HG03103 (cell line): Measurements from ENCODE around the gene BAZ1A.
A peak's percentile ranks its signal among the peaks of the same experiment; 100 is the strongest.

ENCODE experiments used
- ATAC-seq: cut with Tn5 transposase; IDR thresholded peaks from one replicate; pipeline ENCODE4 v1.9.1; 2021; ENCODE audit warnings: low read depth; ENCODE audit not compliant: unreplicated experiment

The BAZ1A gene, protein sequence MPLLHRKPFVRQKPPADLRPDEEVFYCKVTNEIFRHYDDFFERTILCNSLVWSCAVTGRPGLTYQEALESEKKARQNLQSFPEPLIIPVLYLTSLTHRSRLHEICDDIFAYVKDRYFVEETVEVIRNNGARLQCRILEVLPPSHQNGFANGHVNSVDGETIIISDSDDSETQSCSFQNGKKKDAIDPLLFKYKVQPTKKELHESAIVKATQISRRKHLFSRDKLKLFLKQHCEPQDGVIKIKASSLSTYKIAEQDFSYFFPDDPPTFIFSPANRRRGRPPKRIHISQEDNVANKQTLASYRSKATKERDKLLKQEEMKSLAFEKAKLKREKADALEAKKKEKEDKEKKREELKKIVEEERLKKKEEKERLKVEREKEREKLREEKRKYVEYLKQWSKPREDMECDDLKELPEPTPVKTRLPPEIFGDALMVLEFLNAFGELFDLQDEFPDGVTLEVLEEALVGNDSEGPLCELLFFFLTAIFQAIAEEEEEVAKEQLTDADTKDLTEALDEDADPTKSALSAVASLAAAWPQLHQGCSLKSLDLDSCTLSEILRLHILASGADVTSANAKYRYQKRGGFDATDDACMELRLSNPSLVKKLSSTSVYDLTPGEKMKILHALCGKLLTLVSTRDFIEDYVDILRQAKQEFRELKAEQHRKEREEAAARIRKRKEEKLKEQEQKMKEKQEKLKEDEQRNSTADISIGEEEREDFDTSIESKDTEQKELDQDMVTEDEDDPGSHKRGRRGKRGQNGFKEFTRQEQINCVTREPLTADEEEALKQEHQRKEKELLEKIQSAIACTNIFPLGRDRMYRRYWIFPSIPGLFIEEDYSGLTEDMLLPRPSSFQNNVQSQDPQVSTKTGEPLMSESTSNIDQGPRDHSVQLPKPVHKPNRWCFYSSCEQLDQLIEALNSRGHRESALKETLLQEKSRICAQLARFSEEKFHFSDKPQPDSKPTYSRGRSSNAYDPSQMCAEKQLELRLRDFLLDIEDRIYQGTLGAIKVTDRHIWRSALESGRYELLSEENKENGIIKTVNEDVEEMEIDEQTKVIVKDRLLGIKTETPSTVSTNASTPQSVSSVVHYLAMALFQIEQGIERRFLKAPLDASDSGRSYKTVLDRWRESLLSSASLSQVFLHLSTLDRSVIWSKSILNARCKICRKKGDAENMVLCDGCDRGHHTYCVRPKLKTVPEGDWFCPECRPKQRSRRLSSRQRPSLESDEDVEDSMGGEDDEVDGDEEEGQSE (N-terminal part only)

DNA sequence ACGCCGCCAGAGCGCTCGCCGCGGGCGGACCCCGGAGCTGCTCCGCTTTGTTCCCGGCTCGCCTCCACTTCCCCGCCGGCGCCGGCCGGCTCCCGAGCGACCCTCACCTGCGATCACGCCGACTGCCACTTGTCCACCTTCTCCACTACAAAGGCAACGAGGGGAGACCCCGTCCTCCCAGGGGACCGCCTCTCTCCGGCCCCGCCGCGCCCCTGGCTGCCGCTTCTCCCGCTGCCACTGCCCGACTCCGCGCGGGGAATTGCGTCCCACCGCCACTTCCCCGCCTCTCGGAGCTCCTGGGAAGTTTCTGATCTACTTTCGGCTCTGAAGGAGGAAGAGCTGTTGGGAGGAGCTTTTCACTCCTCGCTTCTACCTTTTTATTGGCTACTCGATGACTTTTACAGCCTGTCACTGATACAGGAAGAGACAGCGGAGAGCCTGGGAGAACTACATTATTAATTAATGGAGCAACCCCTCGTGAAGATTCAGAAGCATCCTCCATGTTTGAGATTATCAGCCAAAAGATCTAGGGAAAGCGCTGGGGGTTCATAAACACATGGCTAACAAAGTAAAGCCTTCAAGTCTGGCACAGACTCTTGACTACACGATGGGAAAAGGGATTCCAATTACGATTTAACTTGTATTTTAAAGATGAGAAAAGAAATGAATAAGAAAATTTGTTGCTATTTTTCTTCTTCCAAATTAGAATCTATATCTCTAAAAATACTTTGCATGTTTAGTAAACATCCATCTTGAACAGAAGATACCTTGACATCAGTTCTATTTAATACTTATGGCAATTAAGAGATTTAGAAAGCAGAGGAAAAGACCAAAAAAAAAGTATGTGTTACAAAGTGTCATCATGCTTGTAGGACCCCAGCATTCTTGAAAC, at the start of gene BAZ1A:
BAZ1A (minus strand) TSS at position 330 of the 892 bp plus-strand sequence. CDS start 756 bp downstream, outside the sequence.
- peak; percentile 28 for ATAC-seq

DNA sequence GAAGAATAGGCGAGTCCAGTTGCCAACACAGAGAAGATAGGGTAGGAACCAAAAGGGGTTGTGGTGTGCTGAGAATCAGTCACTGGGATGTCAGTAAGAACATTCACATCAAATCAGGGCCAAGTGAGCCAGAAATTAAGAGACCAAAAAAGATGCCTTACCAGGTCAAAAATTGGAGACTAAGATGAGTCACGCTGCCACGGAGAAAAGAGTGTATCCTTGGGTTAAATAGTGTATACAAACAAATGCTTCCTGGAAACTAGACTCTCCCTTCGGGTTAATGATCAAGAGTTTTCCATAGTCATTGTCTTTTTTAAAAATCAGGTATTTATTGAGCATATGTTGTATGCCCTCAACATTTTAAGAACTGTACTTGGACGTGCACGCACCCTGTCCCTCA, 45.2 kb upstream of the BAZ1A start:
- no peak for ATAC-seq

DNA sequence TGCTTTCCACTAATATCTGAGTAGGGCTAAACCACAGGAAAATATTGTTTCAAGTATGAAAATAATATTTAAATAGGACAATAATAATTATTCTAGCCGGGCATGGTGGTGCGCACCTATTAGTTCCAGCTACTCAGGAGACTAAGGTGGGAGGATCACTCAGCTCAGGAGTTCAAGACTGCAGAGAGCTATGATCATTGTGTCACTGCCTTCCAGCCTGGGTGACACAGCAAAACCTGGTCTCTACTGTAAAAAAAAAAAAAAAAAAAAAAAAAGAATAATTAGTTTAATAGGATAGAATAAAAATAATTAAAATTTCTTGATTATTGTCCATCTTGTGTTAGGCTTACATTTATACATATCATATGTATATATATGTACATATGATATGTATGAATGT, 38.5 kb upstream of the BAZ1A start:
- no peak for ATAC-seq

DNA sequence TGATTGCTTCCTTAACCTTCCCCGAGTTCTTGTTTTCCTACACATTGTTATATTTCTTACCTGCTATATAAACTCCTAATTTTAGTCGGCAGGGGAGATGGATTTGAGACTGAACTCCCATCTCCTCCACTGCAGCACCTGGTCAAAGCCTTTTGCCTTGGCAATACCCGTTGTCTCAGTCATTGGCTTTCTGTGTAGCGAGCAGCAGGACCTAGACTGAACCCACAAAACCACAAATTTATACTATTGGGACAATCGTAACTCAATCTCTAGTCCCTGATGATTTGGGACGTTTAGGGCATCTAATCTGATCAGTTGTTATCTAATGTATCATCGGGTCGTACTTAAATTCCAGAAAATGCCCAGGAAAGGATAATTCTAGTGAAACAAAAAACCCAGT, 37.8 kb upstream of the BAZ1A start:
- ATAC-seq = no peak

DNA sequence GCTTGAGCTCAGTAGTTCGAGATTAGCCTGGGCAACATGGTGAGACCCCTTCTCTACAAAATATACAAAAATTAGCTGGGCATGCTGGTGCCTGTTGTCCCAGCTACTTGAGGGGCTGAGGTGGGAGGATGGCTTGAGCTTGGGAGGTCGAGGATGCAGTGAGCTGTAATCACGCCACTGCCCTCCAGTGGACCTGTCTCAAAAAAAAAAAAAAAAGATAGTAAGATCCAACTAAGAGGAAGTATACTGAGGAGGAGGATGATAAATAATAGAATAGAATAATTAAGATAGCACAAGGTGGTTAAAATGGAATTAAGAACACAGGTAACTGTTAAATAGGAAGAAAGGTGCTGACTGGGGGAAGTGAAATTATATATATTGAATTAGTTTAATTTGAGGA, 37.0 kb upstream of the BAZ1A start:
- ATAC-seq = no peak

DNA sequence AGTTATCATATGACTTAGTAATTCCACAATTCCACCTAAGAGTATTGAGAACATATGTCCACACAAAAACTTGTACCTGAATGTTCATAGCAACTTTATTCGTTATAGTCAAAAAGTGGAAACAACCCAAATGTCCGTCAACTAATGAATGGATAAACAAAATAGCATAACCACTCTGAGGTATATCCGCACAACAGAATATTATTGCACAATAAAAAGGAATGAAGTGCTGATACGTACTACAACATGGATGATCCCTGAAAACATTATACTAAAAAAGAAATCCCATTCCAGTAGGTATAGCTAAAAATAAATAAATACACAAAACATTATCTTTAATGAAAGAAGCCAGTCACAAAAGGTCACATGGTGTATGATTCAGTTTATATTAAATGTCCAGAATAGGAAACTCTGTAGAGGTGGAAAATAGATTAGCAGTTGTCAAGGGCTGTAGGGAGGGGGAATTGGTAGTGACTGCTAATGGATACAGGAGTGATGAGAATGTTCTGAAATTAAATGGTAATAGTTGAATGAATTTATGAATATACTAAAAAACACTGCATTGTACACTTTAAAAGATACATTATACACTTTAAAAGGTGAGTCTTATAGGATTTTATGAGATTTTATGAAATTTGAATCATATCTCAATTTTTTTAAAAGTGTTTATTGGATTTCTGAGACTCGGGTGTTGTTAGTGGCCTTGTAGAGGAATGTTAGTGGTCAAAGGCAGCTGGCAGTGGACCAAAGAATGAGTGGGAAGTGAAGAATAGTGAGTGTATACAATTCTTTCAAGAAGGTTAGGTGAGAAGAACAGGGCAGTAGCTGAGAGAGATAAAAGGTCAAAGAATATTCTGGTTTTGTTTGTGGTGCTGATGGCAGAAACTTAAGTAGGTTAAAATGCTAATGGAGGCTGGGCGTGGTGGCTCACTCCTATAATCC, 36.3 kb upstream of the BAZ1A start:
- ATAC-seq = no peak

DNA sequence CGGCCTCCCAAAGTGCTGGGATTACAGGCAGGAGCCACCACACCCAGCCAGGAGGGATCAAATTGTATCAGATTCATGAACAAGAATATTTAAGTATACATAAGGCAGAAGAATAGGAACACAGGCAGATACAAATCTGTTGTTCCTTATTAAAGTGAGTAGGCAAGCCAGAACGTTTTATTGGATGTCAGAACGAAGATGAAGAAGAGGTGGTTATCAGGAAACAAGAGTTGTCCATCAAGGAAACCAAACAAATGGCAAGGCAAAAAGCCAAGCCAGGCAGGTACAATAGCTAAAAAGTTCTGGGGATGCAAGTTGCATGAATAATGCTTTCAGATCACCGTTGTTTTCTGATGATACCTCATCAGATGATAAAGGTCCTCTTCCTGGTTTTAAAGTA, 31.1 kb upstream of the BAZ1A start:
- ATAC-seq = no peak

DNA sequence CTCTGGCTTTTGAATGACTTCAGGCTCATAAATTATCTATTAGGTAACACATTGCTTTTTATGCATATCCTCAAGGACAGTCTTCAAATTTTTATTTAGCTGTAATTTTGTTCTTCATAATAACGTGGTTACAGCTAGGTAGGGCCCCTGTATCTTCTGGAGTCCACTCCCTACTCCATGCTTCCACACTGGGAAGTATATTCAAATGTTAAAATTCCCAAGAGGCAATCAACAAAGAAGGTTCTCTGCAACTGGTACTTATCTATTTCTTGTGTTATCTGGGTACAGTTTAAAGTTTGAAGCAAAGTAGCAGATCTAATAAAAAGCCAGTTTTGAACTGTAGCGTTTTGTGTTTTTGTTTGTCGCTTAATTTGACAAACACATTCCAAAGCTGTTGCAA, 20.1 kb upstream of the BAZ1A start:
- ATAC-seq = no peak

DNA sequence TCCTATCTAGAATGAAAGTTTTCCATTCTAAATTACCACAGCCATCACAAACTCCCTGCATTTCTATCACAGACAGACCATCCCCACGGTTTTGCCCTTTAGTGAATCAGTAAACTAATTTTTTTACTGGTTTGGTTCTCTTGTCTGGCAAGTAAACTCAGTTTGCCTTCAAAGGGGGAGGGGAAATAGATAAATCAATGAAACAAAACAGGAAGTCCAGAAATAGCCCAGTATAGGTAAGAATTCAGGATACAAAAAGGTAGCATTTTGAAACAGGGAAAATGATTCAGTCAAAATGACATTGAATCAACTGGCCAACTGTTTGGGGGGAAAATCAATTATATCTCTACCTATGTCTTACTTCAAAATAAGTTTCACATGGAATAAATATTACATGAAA, 15.8 kb upstream of the BAZ1A start:
- no peak for ATAC-seq

DNA sequence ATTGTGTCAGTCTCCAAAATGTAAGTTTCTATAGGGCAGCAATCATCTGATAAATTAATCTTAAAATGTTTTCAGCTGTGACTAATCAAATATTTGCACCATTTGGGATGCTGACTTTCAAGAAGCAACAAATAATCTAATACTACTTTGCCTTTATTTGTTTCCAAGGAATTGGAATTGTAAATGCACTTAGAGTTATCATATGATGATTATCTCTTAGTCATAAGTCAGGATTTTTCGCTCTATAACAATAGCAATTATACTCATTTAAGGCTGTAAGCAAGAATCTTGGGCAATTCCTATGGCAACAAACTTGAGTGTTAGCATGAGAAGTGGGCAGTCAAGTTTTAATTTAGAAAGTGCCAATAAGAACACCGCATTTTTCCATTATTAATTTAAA, 13.0 kb upstream of the BAZ1A start:
- no peak for ATAC-seq

DNA sequence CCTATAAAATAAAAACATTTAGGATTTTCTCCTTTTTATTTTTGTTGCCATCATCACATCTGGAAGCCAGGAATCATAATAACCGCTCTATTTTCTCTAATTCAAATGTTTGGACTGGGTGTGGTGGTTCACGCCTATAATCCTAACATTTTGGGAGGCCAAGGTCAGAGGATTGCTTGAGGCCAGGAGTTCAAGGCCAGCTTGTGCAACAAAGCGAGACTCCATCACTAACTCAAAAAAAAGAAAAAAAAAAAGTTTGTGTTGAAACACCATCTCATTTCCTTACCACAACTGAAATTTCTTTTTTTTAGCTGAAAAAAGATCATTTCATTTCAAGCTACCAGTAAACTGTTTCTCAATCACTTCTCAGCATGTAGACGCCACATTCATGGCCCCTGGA, 8.8 kb upstream of the BAZ1A start:
- no peak for ATAC-seq

DNA sequence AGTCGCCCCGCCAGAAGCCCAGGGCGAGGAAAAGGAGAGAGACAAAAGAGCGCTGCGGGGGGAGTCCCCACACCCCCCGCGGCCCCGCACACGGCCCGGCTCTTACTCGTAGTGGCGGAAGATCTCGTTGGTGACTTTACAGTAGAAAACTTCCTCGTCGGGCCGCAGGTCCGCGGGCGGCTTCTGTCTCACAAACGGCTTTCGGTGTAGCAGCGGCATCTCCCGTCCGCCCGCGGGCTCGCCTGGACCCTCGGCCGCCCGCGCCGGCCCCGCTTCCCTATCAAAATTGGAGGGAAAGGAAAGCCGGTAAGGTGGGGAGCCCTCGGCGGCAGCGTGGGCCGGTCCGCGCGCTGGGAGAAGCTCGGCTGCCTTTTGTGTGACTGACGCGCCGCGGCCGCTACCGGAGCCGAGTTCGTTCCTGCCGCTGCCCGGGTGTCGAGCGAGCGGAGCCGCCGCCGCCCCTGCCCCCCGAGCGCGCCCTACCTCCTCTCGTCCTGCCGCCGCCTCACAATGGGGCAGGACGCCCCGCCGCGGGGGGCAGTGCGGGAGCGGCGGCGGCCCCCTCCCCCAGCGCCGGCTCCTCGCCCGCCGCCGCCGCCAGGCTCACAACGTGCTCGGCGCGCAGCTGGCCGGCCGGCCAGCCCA, 652 bp downstream of the BAZ1A start:
- peak; percentile 27 for ATAC-seq

DNA sequence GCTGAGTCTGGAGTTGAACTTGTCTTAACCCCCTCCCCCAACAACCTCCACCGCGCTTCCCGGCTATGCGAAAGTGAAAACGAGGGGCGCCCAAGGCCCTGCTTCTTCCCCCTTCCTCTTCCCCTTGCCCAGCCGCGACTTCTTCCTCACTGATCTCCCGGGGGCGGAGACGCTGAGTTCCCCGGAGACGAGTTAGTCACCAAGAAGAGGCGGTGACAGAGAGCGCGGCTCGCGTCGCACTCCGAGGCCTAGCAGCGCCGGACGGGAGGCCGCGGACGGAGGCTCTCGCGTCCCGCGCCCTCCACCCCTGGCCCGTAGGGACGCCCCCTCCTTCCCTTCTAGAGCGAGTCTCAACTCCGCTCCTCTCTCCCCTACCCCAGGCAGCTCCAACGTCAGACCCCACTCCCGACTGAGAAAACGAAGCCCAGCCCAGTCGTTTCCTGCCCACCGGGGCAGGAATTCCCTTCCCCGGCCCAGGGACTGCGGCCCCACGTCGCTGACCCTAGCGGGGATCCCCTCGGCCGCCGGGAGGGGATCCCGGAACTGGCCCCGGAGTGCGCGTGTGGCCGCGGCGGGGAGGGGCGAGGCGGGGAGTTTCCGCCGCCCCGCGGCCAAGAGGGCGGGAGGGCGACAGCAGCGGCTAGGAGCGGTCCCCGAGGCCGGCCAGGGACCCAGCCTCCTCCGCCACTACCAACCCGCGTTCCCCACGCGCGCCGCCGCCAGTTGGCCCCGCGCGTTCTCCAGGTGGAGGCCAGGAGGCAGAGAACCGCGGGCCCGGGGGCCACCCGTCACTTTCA, 1.4 kb downstream of the BAZ1A start:
- ATAC-seq = peak; percentile 53

DNA sequence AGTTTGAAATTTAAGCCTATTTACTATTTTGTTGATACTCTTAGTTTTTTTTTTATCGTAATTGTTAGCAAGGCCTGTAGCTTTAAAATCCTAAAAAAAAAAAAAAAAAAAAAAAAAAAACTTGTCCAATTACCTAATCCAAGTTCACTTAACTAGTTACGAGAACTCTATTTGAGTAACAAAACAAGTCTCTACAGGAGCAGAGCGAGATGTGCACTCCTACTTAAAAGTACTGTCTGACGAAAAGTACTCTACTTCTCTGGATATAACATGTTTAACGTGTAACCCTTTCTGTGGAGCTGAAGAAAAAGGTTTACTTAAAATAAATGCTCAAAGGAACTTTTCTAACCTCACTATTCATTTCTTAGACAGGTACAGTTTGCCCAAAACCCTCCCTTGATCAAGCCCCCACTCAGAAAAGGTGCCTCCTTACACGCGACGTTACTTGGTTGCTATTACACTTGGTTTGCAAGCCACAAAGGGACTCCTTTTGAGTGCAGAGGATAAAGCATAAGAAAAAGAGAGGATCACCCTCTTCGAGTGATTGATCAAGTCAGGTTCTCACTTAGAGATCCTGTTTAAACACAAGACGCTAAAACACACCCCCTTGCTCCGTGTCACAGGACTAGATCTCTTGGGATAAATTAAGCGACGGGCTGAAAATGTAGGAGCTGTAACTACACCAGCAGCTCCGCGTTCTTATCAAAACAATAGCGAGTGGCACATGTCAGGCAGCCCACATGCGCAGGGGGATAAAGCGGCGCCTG, 2.2 kb downstream of the BAZ1A start:
- no peak for ATAC-seq

DNA sequence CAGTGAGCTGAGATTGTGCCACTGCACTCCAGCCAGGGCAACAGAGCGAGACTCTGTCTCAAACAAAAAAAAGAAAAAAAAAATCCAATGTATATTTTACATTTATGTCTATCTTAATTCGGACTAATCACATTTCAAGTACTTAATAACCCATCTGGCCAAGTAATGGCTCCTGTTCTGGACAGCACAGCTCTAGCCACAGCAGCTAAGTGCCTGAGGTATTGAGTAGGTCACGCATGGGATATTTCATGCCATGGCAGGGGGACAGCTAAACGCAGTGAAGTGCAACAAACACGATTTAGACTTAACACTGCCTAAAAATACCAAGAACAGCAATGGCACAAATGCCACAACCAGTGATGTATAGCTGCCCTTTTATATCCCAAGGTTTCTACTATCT, 8.0 kb downstream of the BAZ1A start:
- ATAC-seq = no peak

DNA sequence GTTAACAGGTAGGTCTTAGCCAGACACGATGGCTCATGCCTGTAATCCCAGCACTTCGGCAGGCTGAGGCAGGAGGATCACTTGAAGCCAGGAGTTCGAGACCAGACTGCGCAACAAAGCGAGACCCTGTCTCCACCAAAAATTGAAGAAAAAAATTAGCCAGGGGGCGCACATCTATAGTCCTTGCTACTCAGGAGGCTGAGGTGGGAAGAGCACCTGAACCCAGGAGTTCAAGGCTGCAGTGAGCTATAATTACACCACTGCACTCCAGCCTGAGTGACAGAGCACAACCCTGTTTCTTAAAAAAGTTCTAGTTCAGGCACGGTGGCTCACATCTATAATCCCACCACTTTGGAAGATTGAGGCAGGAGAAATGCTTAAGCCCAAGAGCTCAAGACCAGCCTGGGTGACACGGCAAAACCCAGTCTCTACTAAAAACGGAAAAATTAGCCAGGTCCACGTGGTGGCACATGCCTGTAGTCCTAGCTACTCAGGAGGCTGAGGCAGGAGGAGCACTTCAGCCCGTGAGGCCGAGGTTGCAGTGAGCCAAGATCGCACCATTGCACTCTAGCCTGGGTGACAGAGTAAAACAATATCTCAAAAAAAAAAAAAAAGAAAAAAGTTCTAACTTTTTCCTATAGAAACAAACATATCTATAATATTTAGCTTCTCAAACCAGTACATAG, 9.1 kb downstream of the BAZ1A start:
- no peak for ATAC-seq
